Endothelial cell of umbilical vein (primary cell): Measurements from ENCODE around the gene ETS1. TPM values are rescaled to one million over a fixed set of nuclear protein-coding genes. Genes with fewer than 3 reads are reported as not detected.

Experiments used
- BruUV-seq: library from RNA; stranded (reverse); fragments of 400-500 nt; replicated peaks from 2 replicates; lab custom pipeline; 2021; lab: Mats Ljungman, UMichigan
- CTCF ChIA-PET: fragments of 300-600, 350-600 bp; sonication (Branson Sonifier 250); formaldehyde crosslinking; loops from one replicate; lab custom pipeline; 2021; ENCODE audit warnings: antibody characterized with exemption, inconsistent platforms; lab: Charles Lee
- POLR2A ChIA-PET: fragments of 300-600, 350-600 bp; sonication (Branson Sonifier 250); formaldehyde crosslinking; loops from one replicate; lab custom pipeline; 2021; ENCODE audit warnings: antibody characterized with exemption, inconsistent platforms; lab: Charles Lee
- DNase-seq: peaks from one replicate; pipeline ENCODE4 v3.0.0-alpha.2; 2011; ENCODE audit warnings: low read depth, low spot score
- FAIRE-seq: peaks from 2 replicates; lab custom pipeline; 2011; peaks lifted over from hg19 to GRCh38; lab: Jason Lieb, UNC
- H2AFZ ChIP-seq: 2 replicates; pipeline ENCODE4 v1.6.0; 2012; ENCODE audit warnings: low read depth, low read length, control low read depth, inconsistent platforms
- H3K27ac ChIP-seq: 2 replicates; pipeline ENCODE4 v1.5.1; 2011; ENCODE audit warnings: low read depth, mild to moderate bottlenecking, control low read depth, low read length, moderate library complexity; ENCODE audit not compliant: insufficient read depth
- H3K27me3 ChIP-seq, 2 experiments: 2 replicates each; pipeline versions ENCODE4 v1.6.0 to v1.6.1; 2011; ENCODE audit warnings: low read length in 2 of 2, mixed read lengths in 1 of 2; ENCODE audit not compliant: control insufficient read depth in 2 of 2, insufficient read depth in 2 of 2
- H3K36me3 ChIP-seq, 2 experiments: 2 replicates in 1 of 2; 3 replicates in 1 of 2; pipeline ENCODE4 v1.5.1; 2011; ENCODE audit warnings: low read length in 2 of 2, mild to moderate bottlenecking in 1 of 2, moderate library complexity in 1 of 2; ENCODE audit not compliant: control insufficient read depth in 2 of 2, insufficient read depth in 2 of 2; ENCODE audit errors: extremely low read depth in 1 of 2
- H3K4me1 ChIP-seq: 3 replicates; pipeline ENCODE4 v1.5.1; 2011; ENCODE audit warnings: mild to moderate bottlenecking, low read length; ENCODE audit not compliant: control insufficient read depth, insufficient read depth; ENCODE audit errors: extremely low read depth
- H3K4me2 ChIP-seq: 2 replicates; pipeline ENCODE4 v1.6.1; 2011; ENCODE audit warnings: low read length, control low read depth, mixed read lengths; ENCODE audit not compliant: insufficient read depth
- H3K4me3 ChIP-seq, 3 experiments: fragments of 200-600 bp in 1 of 3; sonication (generic), shearing (Covaris generic) in 1 of 3; replicated peaks in 1 of 3; 2 replicates each; pipeline ENCODE4 v1.5.1; 2011 to 2016; ENCODE audit warnings: control low read depth in 3 of 3, low read length in 3 of 3, mild to moderate bottlenecking in 2 of 3, inconsistent platforms in 1 of 3, low read depth in 1 of 3, moderate library complexity in 1 of 3; ENCODE audit not compliant: insufficient read depth in 1 of 3
- H3K79me2 ChIP-seq: 2 replicates; pipeline ENCODE4 v1.6.0; 2012; ENCODE audit warnings: low read length, inconsistent platforms; ENCODE audit not compliant: control insufficient read depth, insufficient read depth
- H3K9ac ChIP-seq: replicated peaks from 2 replicates; pipeline ENCODE3; 2011; ENCODE audit warnings: low read length, control low read depth; ENCODE audit not compliant: insufficient read depth; ENCODE audit errors: extremely low read depth
- H3K9me1 ChIP-seq: replicated peaks from 3 replicates; pipeline ENCODE4 v1.6.0; 2011; ENCODE audit warnings: mild to moderate bottlenecking, low read length; ENCODE audit not compliant: control insufficient read depth, insufficient read depth; ENCODE audit errors: extremely low read depth
- H3K9me3 ChIP-seq: replicated peaks from 2 replicates; pipeline ENCODE4 v1.5.1; 2012; ENCODE audit warnings: low read length, inconsistent platforms; ENCODE audit not compliant: control insufficient read depth, insufficient read depth
- H4K20me1 ChIP-seq: replicated peaks from 2 replicates; pipeline ENCODE3; 2011; ENCODE audit warnings: mild to moderate bottlenecking, low read length; ENCODE audit not compliant: control insufficient read depth, insufficient read depth; ENCODE audit errors: extremely low read depth
- EZH2 ChIP-seq: IDR thresholded peaks from 2 replicates; pipeline ENCODE4 v1.6.1; 2012; ENCODE audit warnings: borderline replicate concordance, low read depth, mild to moderate bottlenecking, moderate library complexity, low read length, inconsistent platforms; ENCODE audit not compliant: severe bottlenecking
- FOS ChIP-seq: IDR thresholded peaks from 2 replicates; pipeline ENCODE4 v1.6.1; 2011; ENCODE audit warnings: mild to moderate bottlenecking, low read length, moderate library complexity, borderline replicate concordance; ENCODE audit not compliant: insufficient read depth
- GATA2 ChIP-seq: IDR thresholded peaks from 2 replicates; pipeline ENCODE4 v1.7.0; 2011; ENCODE audit warnings: low read depth, mild to moderate bottlenecking, moderate library complexity, mixed read lengths, low read length; ENCODE audit not compliant: insufficient read length, insufficient read depth
- JUN ChIP-seq: IDR thresholded peaks from 2 replicates; pipeline ENCODE4 v1.6.1; 2011; ENCODE audit warnings: borderline replicate concordance, low read depth; ENCODE audit not compliant: insufficient read length, insufficient read depth
- MYC ChIP-seq: IDR thresholded peaks from one replicate; pipeline ENCODE4 v1.6.1; 2011; ENCODE audit warnings: mild to moderate bottlenecking, low read depth, low read length
- POLR2A ChIP-seq: IDR thresholded peaks from 2 replicates; pipeline ENCODE4 v1.6.1; 2012; ENCODE audit warnings: low read depth, mild to moderate bottlenecking, control low read depth, low read length
- POLR2AphosphoS5 ChIP-seq: IDR thresholded peaks from 2 replicates; pipeline ENCODE4 v1.6.1; 2012; ENCODE audit warnings: low read depth, mild to moderate bottlenecking, control low read depth, low read length, moderate library complexity; ENCODE audit not compliant: insufficient read depth
- dilution Hi-C: fragments of 300-500 bp; cut with MboI; formaldehyde crosslinking; loops from one replicate; pipeline ENCODE4 v1.15.0; 2019; ENCODE audit warnings: low sequenced_read_pairs; ENCODE audit not compliant: extremely low pct_ligation_motif_present
- intact Hi-C: fragments of 100-400 bp; cut with micrococcal nuclease; formaldehyde crosslinking; loops from one replicate; pipeline ENCODE4 v1.10.0; 2022
- polyA plus RNA-seq, 4 experiments: library from polyadenylated mRNA; depleted of rRNA in 3 of 4; stranded (reverse) in 3 of 4; unstranded in 1 of 4; fragments of >200 nt; gene quantifications; 2 replicates each; pipeline versions ENCODE4 v1.2.1 to v1.2.3, GENCODE V29; 2011 to 2012; ENCODE audit warnings: missing spikeins in 1 of 4
- total RNA-seq: library from RNA; stranded (reverse); gene quantifications from 2 replicates; pipeline ENCODE4 v1.2.3, GENCODE V29; 2021
- TF ChIP-seq, protein P1 (sequence below): IDR thresholded peaks from 2 replicates; pipeline ENCODE4 v1.6.1; 2011; ENCODE audit not compliant: insufficient read depth, insufficient read length
- TF ChIP-seq, protein P2 (sequence below), 2 donors: IDR thresholded peaks; 1 replicate in 1 of 2; 2 replicates in 1 of 2; pipeline ENCODE4 v1.5.1; 2011; ENCODE audit warnings: low read length in 2 of 2, mild to moderate bottlenecking in 2 of 2, moderate library complexity in 2 of 2, control low read depth in 1 of 2, inconsistent platforms in 1 of 2, low read depth in 1 of 2; ENCODE audit not compliant: insufficient read depth in 1 of 2; ENCODE audit errors: extremely low read depth in 1 of 2

The ETS1 gene
- total and polyA plus RNA-seq, 2 donors (not counting 3 experiments of a cell fraction or from before 2014, with no cell fraction given), result 34.2 to 115 TPM

DNA sequence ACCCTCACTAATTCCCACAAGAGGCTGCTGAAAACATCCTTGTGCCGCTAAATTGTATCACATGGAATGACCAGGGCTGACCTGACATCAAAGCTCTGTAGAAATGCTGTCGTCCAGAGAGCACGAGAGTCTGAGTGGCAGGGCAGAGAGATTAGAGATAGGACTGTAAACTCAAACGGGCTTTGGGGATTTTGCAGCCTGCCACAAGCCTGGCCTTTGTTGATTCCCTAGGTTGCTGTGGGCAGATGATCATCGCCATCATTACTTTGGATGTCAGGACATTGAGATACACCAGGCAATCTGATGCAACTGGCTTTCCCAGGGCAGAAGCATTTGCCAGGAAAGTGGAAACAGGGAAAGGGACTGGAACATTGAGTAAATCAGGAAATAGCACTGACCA is 131.6 kb downstream of the ETS1 start:
- H3K79me2 ChIP-seq, result no peaks in the 10 kb centered on the region
- peaks cover 0 to 6% of the 10 kb centered on the region in 2 experiments for H3K36me3 ChIP-seq
- dilution Hi-C loops (no loop called here), intact Hi-C loops (loop anchor here (5.0 kb wide), 2 partner anchors 177 to 263 kb away; no protein-coding TSS in a partner anchor)
- no peaks in the 10 kb centered on the region for H4K20me1 ChIP-seq
- DNase-seq (no peak), FAIRE-seq (no peak)
- no peak for TF ChIP-seq POLR2A
- TF ChIP-seq POLR2AphosphoS5, result no peak
- TF ChIP-seq MYC, result no peak
- TF ChIP-seq, protein P1, sequence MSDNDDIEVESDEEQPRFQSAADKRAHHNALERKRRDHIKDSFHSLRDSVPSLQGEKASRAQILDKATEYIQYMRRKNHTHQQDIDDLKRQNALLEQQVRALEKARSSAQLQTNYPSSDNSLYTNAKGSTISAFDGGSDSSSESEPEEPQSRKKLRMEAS, result no peak
- no peak for TF ChIP-seq EZH2
- TF ChIP-seq FOS, result no peak
- TF ChIP-seq GATA2, result no peak
- TF ChIP-seq, protein P2, sequence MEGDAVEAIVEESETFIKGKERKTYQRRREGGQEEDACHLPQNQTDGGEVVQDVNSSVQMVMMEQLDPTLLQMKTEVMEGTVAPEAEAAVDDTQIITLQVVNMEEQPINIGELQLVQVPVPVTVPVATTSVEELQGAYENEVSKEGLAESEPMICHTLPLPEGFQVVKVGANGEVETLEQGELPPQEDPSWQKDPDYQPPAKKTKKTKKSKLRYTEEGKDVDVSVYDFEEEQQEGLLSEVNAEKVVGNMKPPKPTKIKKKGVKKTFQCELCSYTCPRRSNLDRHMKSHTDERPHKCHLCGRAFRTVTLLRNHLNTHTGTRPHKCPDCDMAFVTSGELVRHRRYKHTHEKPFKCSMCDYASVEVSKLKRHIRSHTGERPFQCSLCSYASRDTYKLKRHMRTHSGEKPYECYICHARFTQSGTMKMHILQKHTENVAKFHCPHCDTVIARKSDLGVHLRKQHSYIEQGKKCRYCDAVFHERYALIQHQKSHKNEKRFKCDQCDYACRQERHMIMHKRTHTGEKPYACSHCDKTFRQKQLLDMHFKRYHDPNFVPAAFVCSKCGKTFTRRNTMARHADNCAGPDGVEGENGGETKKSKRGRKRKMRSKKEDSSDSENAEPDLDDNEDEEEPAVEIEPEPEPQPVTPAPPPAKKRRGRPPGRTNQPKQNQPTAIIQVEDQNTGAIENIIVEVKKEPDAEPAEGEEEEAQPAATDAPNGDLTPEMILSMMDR (IDR thresholded peaks at IDR 0.05; ENCODE audit: extremely low read depth in 1 of 2, insufficient read depth in 1 of 2, low read depth in 1 of 2, low read length in 2 of 2), result no peak
- TF ChIP-seq JUN, result no peak
- no peak overlapping the region for H2AFZ ChIP-seq
- H3K4me2 ChIP-seq, result no peak overlapping the region
- POLR2A ChIA-PET, result no interaction called here
- no peak overlapping the region for H3K4me3 ChIP-seq
- no TSS peak for BruUV-seq
- peaks cover 11% of the 10 kb centered on the region for H3K4me1 ChIP-seq
- no peaks in the 10 kb centered on the region for H3K27me3 ChIP-seq
- H3K9me1 ChIP-seq, result no peaks in the 10 kb centered on the region
- H3K27ac ChIP-seq, result no peak overlapping the region
- H3K9ac ChIP-seq, result no peak overlapping the region
- CTCF ChIA-PET, result no interaction called here
- no peaks in the 10 kb centered on the region for H3K9me3 ChIP-seq
